ENCODE results near the gene APOL1. TPM values are rescaled to one million over a fixed set of nuclear protein-coding genes. Genes with fewer than 3 reads are reported as not detected.

APOL1 gene
- total and polyA plus RNA-seq, 11 donors: 10.4 to 132 (median 18.1) TPM

DNA sequence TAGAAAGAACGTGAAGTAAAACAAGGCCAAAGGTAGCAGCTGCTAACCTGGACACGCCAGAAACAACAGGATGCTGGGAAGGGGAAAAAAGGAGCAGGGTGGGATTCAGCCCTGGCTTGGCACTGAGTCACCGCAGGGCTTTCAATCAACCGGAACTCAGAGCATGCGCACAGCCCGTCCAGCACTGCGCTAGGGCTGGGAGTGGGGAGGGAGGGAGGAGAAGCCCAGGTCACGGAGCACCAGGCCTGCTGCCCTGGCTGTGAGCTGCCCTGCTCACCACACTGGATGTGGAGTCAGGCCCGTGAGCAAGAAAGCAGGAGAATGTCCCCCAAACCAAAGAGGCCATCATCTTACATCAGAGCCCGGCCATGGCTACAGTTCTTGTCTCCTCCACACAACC, 51.5 kb downstream of the APOL1 start:
- intact Hi-C loops (cut with DNase I): loop anchor here in 3 of 10 donors (5.0 kb wide), 1 partner anchor 168 kb away; no protein-coding TSS in a partner anchor
- Histone ChIP-seq H3K27me3 (no peaks in the 10 kb centered on the region), H3K4me3 (no peak overlapping the region), H3K4me1 (peaks cover 0 to 8% (median 0%) of the 10 kb centered on the region in 12 donors), H3K36me3 (peaks cover 20 to 100% (median 100%) of the 10 kb centered on the region in 9 donors), H3K9me3 (no peaks in the 10 kb centered on the region), H3K27ac (peak overlapping the region in 4 of 12 donors; percentile 5 to 74 (median 24))
- TF ChIP-seq, protein P1, sequence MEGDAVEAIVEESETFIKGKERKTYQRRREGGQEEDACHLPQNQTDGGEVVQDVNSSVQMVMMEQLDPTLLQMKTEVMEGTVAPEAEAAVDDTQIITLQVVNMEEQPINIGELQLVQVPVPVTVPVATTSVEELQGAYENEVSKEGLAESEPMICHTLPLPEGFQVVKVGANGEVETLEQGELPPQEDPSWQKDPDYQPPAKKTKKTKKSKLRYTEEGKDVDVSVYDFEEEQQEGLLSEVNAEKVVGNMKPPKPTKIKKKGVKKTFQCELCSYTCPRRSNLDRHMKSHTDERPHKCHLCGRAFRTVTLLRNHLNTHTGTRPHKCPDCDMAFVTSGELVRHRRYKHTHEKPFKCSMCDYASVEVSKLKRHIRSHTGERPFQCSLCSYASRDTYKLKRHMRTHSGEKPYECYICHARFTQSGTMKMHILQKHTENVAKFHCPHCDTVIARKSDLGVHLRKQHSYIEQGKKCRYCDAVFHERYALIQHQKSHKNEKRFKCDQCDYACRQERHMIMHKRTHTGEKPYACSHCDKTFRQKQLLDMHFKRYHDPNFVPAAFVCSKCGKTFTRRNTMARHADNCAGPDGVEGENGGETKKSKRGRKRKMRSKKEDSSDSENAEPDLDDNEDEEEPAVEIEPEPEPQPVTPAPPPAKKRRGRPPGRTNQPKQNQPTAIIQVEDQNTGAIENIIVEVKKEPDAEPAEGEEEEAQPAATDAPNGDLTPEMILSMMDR (IDR thresholded peaks at IDR 0.05): no peak
- TF ChIP-seq POLR2A (IDR thresholded peaks at IDR 0.05): no peak
- WGBS, 4 donors: 57 to 74% (median 61%) methylated on average over 9 to 10 of the region's 10 CpGs
- peak in 1 of 4 donors; percentile 28 for ATAC-seq
- DNase-seq: no peak

- Histone ChIP-seq H3K4me3 (no peak overlapping the region), H3K27ac (peak overlapping the region in 1 of 12 donors; percentile 74), H3K27me3 (no peaks in the 10 kb centered on the region), H3K36me3 (peaks cover 16 to 100% (median 100%) of the 10 kb centered on the region in 9 donors), H3K4me1 (peaks cover 0 to 8% (median 0%) of the 10 kb centered on the region in 12 donors), H3K9me3 (no peaks in the 10 kb centered on the region)
- ATAC-seq (no peak), DNase-seq (no peak)
- 89 to 93% (median 91%) methylated on average over 18 to 19 of the region's 19 CpGs for WGBS, 4 donors
- intact Hi-C loops (cut with DNase I): no loop called here
- TF ChIP-seq, protein P1 (IDR thresholded peaks at IDR 0.05): no peak
- no peak for TF ChIP-seq POLR2A (IDR thresholded peaks at IDR 0.05)
These were observed 52.9 kb downstream of the APOL1 start for GRCh38 chr22:36305813-36306212.

DNA sequence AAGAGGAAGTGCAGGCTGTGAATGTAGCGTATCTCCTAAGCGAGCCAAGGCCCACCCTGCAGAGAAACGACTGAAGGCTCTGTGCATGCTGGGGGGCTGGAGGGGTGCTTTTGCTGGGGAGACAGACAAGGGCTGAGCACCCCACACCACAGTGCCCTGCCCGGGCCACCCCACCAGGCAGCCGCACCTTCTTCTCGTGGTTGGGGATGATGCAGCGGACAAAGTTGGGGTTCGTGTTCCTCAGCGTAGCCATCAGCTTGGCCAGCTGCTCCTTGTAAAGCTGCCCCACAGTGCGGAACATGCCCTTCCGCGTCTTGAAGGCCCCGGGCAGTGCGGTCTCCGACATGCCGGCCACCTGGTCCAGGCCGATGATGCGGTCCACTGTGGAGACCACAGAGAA, 53.3 kb downstream of the APOL1 start:
- peak in 1 of 5 donors; percentile 36 for DNase-seq
- Histone ChIP-seq H3K36me3 (peaks cover 16 to 100% (median 100%) of the 10 kb centered on the region in 9 donors), H3K27me3 (no peaks in the 10 kb centered on the region), H3K27ac (peak overlapping the region in 1 of 12 donors; percentile 74), H3K4me3 (no peak overlapping the region), H3K4me1 (peaks cover 0 to 7% (median 0%) of the 10 kb centered on the region in 12 donors), H3K9me3 (no peaks in the 10 kb centered on the region)
- no peak for TF ChIP-seq POLR2A (IDR thresholded peaks at IDR 0.05)
- TF ChIP-seq, protein P1 (IDR thresholded peaks at IDR 0.05): no peak
- WGBS, 4 donors: 81 to 85% (median 84%) methylated on average over 11 to 18 of the region's 18 CpGs
- intact Hi-C loops (cut with DNase I): no loop called here
- no peak for ATAC-seq

- intact Hi-C loops (cut with DNase I): no loop called here
- 73 to 92% (median 88%) methylated on average over 16 to 17 of the region's 17 CpGs for WGBS, 4 donors
- H3K27ac ChIP-seq: peak overlapping the region in 1 of 12 donors; percentile 48
- DNase-seq (no peak), ATAC-seq (peak in 1 of 4 donors; percentile 10)
- no peak overlapping the region for H3K4me3 ChIP-seq
- TF ChIP-seq POLR2A (IDR thresholded peaks at IDR 0.05): no peak
- TF ChIP-seq, protein P1 (IDR thresholded peaks at IDR 0.05): no peak
- H3K9me3 ChIP-seq: no peaks in the 10 kb centered on the region
- peaks cover 19 to 100% (median 100%) of the 10 kb centered on the region in 9 donors for H3K36me3 ChIP-seq
- H3K27me3 ChIP-seq: no peaks in the 10 kb centered on the region
- no peaks in the 10 kb centered on the region for H3K4me1 ChIP-seq
These were observed 55.9 kb downstream of the APOL1 start for GRCh38 chr22:36308880-36309279.
